ENCODE measurements around the gene NRTN.
A peak's percentile ranks its signal among the peaks of the same experiment; 100 is the strongest.

NRTN gene

GRCh38 chr19:5828661-5829566 lies 24.0 kb downstream of the NRTN start:
- in situ Hi-C loops (cut with HindIII; ENCODE audit: low sequenced_read_pairs) = no loop called here
- no peak for DNase-seq (ENCODE audit: low read depth, low spot score)
- H3K4me3 ChIP-seq (ENCODE audit: low read depth, low read length) = peak overlapping the region; percentile 70
- no peak for TF ChIP-seq CTCF (IDR thresholded peaks at IDR 0.05; ENCODE audit: low read depth, low read length)

GRCh38 chr19:5829567-5830310 lies 24.9 kb downstream of the NRTN start:
- in situ Hi-C loops (cut with HindIII; ENCODE audit: low sequenced_read_pairs) = no loop called here
- H3K4me3 ChIP-seq (ENCODE audit: low read depth, low read length) = no peak overlapping the region
- no peak for DNase-seq (ENCODE audit: low read depth, low spot score)
- no peak for TF ChIP-seq CTCF (IDR thresholded peaks at IDR 0.05; ENCODE audit: low read depth, low read length)

- H3K4me3 ChIP-seq (ENCODE audit: low read depth, low read length) = no peak overlapping the region
- TF ChIP-seq CTCF (IDR thresholded peaks at IDR 0.05; ENCODE audit: low read depth, low read length) = no peak
- no peak for DNase-seq (ENCODE audit: low read depth, low spot score)
- in situ Hi-C loops (cut with HindIII; ENCODE audit: low sequenced_read_pairs) = no loop called here
Measured at GRCh38 chr19:5831159-5831558, 26.3 kb downstream of the NRTN start.

- in situ Hi-C loops (cut with HindIII; ENCODE audit: low sequenced_read_pairs) = no loop called here
- H3K4me3 ChIP-seq (ENCODE audit: low read depth, low read length) = no peak overlapping the region
- no peak for DNase-seq (ENCODE audit: low read depth, low spot score)
- no peak for TF ChIP-seq CTCF (IDR thresholded peaks at IDR 0.05; ENCODE audit: low read depth, low read length)
Measured at GRCh38 chr19:5832061-5832460, 27.2 kb downstream of the NRTN start.

- DNase-seq (ENCODE audit: low read depth, low spot score) = no peak
- no peak for TF ChIP-seq CTCF (IDR thresholded peaks at IDR 0.05; ENCODE audit: low read depth, low read length)
- in situ Hi-C loops (cut with HindIII; ENCODE audit: low sequenced_read_pairs) = no loop called here
- no peak overlapping the region for H3K4me3 ChIP-seq (ENCODE audit: low read depth, low read length)
Measured at GRCh38 chr19:5832527-5833216, 27.8 kb downstream of the NRTN start.

GRCh38 chr19:5837761-5838352 lies 33.0 kb downstream of the NRTN start:
- no peak for DNase-seq (ENCODE audit: low read depth, low spot score)
- no peak overlapping the region for H3K4me3 ChIP-seq (ENCODE audit: low read depth, low read length)
- in situ Hi-C loops (cut with HindIII; ENCODE audit: low sequenced_read_pairs) = no loop called here
- TF ChIP-seq CTCF (IDR thresholded peaks at IDR 0.05; ENCODE audit: low read depth, low read length) = no peak
